Activated T-helper 1 cell treated with anti-CD3 and anti-CD28 coated beads, Interleukin-12 subunit alpha, Interleukin-12 subunit beta, Interleukin-2, Interleukin-4 antibody, amounts not matched to agents 30 ng/mL and 10 ng/mL and 1 ng/mL, durations not matched to agents 14 hours and 24 hours and 36 hours (primary cell): ENCODE measurements around the gene C20orf173. TPM values are rescaled to one million over a fixed set of nuclear protein-coding genes. Genes with fewer than 3 reads are reported as not detected.

Experiments
- DNase-seq: peaks from one replicate; pipeline ENCODE4 v3.0.0; 2021; ENCODE audit warnings: low spot score
- H3K27ac Mint-ChIP-seq: one replicate; pipeline ENCODE4 v1.8.0; 2021; ENCODE audit warnings: mild to moderate bottlenecking, mixed read lengths
- H3K27me3 Mint-ChIP-seq: one replicate; pipeline ENCODE4 v1.8.0; 2022; ENCODE audit warnings: mild to moderate bottlenecking, moderate library complexity, mixed read lengths; ENCODE audit not compliant: insufficient read depth
- H3K36me3 Mint-ChIP-seq: one replicate; pipeline ENCODE4 v1.8.0; 2021; ENCODE audit warnings: low read depth, mixed read lengths
- H3K4me1 Mint-ChIP-seq: one replicate; pipeline ENCODE4 v1.8.0; 2021; ENCODE audit warnings: low read depth, mixed read lengths
- H3K4me3 Mint-ChIP-seq: one replicate; pipeline ENCODE4 v1.8.0; 2021; ENCODE audit warnings: mild to moderate bottlenecking, moderate library complexity, mixed read lengths
- H3K9me3 Mint-ChIP-seq: one replicate; pipeline ENCODE4 v1.8.0; 2021; ENCODE audit warnings: mixed read lengths
- intact Hi-C: fragments of 100-400 bp; cut with micrococcal nuclease; formaldehyde crosslinking; loops from one replicate; pipeline ENCODE4 v1.15.1; 2024
- total RNA-seq: library from RNA; stranded (reverse); gene quantifications from 2 replicates; pipeline ENCODE4 v1.2.3, GENCODE V29; 2022

The C20orf173 gene
- total RNA-seq, 1 donor from 2014 or later: not detected

- no peak for DNase-seq
- no peak overlapping the region for H3K4me3 Mint-ChIP-seq
- H3K4me1 Mint-ChIP-seq: peaks cover 17% of the 10 kb centered on the region
- H3K36me3 Mint-ChIP-seq: peaks cover 62% of the 10 kb centered on the region
- H3K27me3 Mint-ChIP-seq: no peaks in the 10 kb centered on the region
- H3K9me3 Mint-ChIP-seq: no peaks in the 10 kb centered on the region
- intact Hi-C loops: no loop called here
- H3K27ac Mint-ChIP-seq: no peak overlapping the region
Observed at GRCh38 chr20:35496481-35496880, 33.0 kb downstream of the C20orf173 start.

- H3K4me1 Mint-ChIP-seq: peaks cover 49% of the 10 kb centered on the region
- no peaks in the 10 kb centered on the region for H3K9me3 Mint-ChIP-seq
- intact Hi-C loops: loop anchor here (5.0 kb wide), 1 partner anchor 35 kb away; the partner anchor contains the start of gene CEP250
- DNase-seq: no peak
- peak overlapping the region; percentile 100 for H3K27ac Mint-ChIP-seq
- peaks cover 52% of the 10 kb centered on the region for H3K36me3 Mint-ChIP-seq
- peak overlapping the region; percentile 99 for H3K4me3 Mint-ChIP-seq
- H3K27me3 Mint-ChIP-seq: no peaks in the 10 kb centered on the region
Observed at GRCh38 chr20:35492352-35492751, 37.1 kb downstream of the C20orf173 start.

GRCh38 chr20:35491823-35492222 is 37.6 kb downstream of the C20orf173 start:
- H3K4me3 Mint-ChIP-seq: peak overlapping the region; percentile 99
- no peak for DNase-seq
- peaks cover 51% of the 10 kb centered on the region for H3K36me3 Mint-ChIP-seq
- H3K9me3 Mint-ChIP-seq: no peaks in the 10 kb centered on the region
- H3K4me1 Mint-ChIP-seq: peaks cover 49% of the 10 kb centered on the region
- intact Hi-C loops: loop anchor here (5.0 kb wide), 1 partner anchor 35 kb away; the partner anchor contains the start of gene CEP250
- no peaks in the 10 kb centered on the region for H3K27me3 Mint-ChIP-seq
- H3K27ac Mint-ChIP-seq: peak overlapping the region; percentile 100

- Mint-ChIP-seq H3K27me3 (no peaks in the 10 kb centered on the region), H3K4me1 (peaks cover 49% of the 10 kb centered on the region), H3K9me3 (no peaks in the 10 kb centered on the region), H3K27ac (peak overlapping the region; percentile 100), H3K4me3 (peak overlapping the region; percentile 99), H3K36me3 (peaks cover 44% of the 10 kb centered on the region)
- DNase-seq: peak; percentile 62
- intact Hi-C loops: loop anchor here (5.0 kb wide), 1 partner anchor 33 kb away; the partner anchor contains the start of gene CEP250
Observed at GRCh38 chr20:35490736-35491181, 38.7 kb downstream of the C20orf173 start.

GRCh38 chr20:35489717-35490116 is 39.7 kb downstream of the C20orf173 start:
- H3K4me3 Mint-ChIP-seq: peak overlapping the region; percentile 80
- peak overlapping the region; percentile 26 for H3K27ac Mint-ChIP-seq
- peaks cover 37% of the 10 kb centered on the region for H3K36me3 Mint-ChIP-seq
- peaks cover 49% of the 10 kb centered on the region for H3K4me1 Mint-ChIP-seq
- intact Hi-C loops: loop anchor here (5.0 kb wide), 1 partner anchor 32 kb away; the partner anchor contains the start of gene CEP250
- no peak for DNase-seq
- no peaks in the 10 kb centered on the region for H3K9me3 Mint-ChIP-seq
- H3K27me3 Mint-ChIP-seq: no peaks in the 10 kb centered on the region

- no peak for DNase-seq
- Mint-ChIP-seq H3K4me1 (peaks cover 41% of the 10 kb centered on the region), H3K36me3 (peaks cover 34% of the 10 kb centered on the region), H3K4me3 (no peak overlapping the region), H3K27me3 (no peaks in the 10 kb centered on the region), H3K9me3 (no peaks in the 10 kb centered on the region), H3K27ac (no peak overlapping the region)
- intact Hi-C loops: no loop called here
Observed at GRCh38 chr20:35487479-35487878, 42.0 kb downstream of the C20orf173 start.

GRCh38 chr20:35479798-35480197 is 49.7 kb downstream of the C20orf173 start:
- H3K36me3 Mint-ChIP-seq: peaks cover 32% of the 10 kb centered on the region
- H3K4me3 Mint-ChIP-seq: no peak overlapping the region
- intact Hi-C loops: no loop called here
- no peaks in the 10 kb centered on the region for H3K4me1 Mint-ChIP-seq
- no peak for DNase-seq
- H3K27ac Mint-ChIP-seq: no peak overlapping the region
- H3K27me3 Mint-ChIP-seq: no peaks in the 10 kb centered on the region
- H3K9me3 Mint-ChIP-seq: no peaks in the 10 kb centered on the region

- Mint-ChIP-seq H3K27me3 (no peaks in the 10 kb centered on the region), H3K4me1 (no peaks in the 10 kb centered on the region), H3K9me3 (no peaks in the 10 kb centered on the region), H3K36me3 (peaks cover 24% of the 10 kb centered on the region), H3K27ac (no peak overlapping the region), H3K4me3 (no peak overlapping the region)
- DNase-seq: no peak
- intact Hi-C loops: no loop called here
Observed at GRCh38 chr20:35478804-35479472, 50.5 kb downstream of the C20orf173 start.

Other genes with a start within 250 kb of the C20orf173 start
- 232 TPM in 2 replicates for gene EIF6, start 244.9 kb downstream of the C20orf173 start, total RNA-seq
- gene FAM83C, start 237.2 kb downstream of the C20orf173 start, total RNA-seq: not detected in 2 replicates
- gene UQCC1, start 117.7 kb downstream of the C20orf173 start, total RNA-seq: 55.1 and 55.8 TPM in 2 replicates
- gene GDF5, start 91.4 kb downstream of the C20orf173 start, total RNA-seq: not detected in 2 replicates
- 44.4 and 45.6 TPM in 2 replicates for gene CEP250, start 74.1 kb downstream of the C20orf173 start, total RNA-seq
- 132 and 137 TPM in 2 replicates for gene ERGIC3, start 12.4 kb upstream of the C20orf173 start, total RNA-seq
- 3.6 and 5.1 TPM in 2 replicates for gene SPAG4, start 86.2 kb upstream of the C20orf173 start, total RNA-seq
- gene CPNE1, start 135.2 kb upstream of the C20orf173 start, total RNA-seq: 304 and 308 TPM in 2 replicates
- 151 and 168 TPM in 2 replicates for gene RBM12, start 135.2 kb upstream of the C20orf173 start, total RNA-seq
- 35.7 and 36.2 TPM in 2 replicates for gene NFS1, start 169.7 kb upstream of the C20orf173 start, total RNA-seq
- 80.3 and 95.6 TPM in 2 replicates for gene ROMO1, start 169.8 kb upstream of the C20orf173 start, total RNA-seq
- 349 and 357 TPM in 2 replicates for gene RBM39, start 212.6 kb upstream of the C20orf173 start, total RNA-seq
- 50.5 and 61.9 TPM in 2 replicates for gene PHF20, start 242.4 kb upstream of the C20orf173 start, total RNA-seq